HG03103 (cell line): ENCODE data around the gene TRIM51G.
"Not testable (repeated sequence)": the region's sequence is repeated elsewhere in the genome, so short reads cannot be mapped to it uniquely, and the experiment has no call there.

Source experiments
- ATAC-seq: cut with Tn5 transposase; IDR thresholded peaks from one replicate; pipeline ENCODE4 v1.9.1; 2021; ENCODE audit warnings: low read depth; ENCODE audit not compliant: unreplicated experiment

TRIM51G gene

GRCh38 chr11:48983785-48984184 lies at the start of gene TRIM51G:
TSS of gene TRIM51G (minus strand) at chr11:48983885. CDS start at chr11:48981695, 2,190 bp downstream.
- not testable (repeated sequence) for ATAC-seq

GRCh38 chr11:49028523-49028922 lies 44.8 kb upstream of the TRIM51G start, which contains the start of gene TRIM49B:
TSS of gene TRIM49B (plus strand) at chr11:49028823. CDS start at chr11:49031600, 2,777 bp downstream.
- not testable (repeated sequence) for ATAC-seq

- not testable (repeated sequence) for ATAC-seq
Measured at GRCh38 chr11:48968592-48968991, 15.1 kb downstream of the TRIM51G start.

- not testable (repeated sequence) for ATAC-seq
Measured at GRCh38 chr11:48955315-48956049, 28.2 kb downstream of the TRIM51G start.

GRCh38 chr11:48945796-48946195 lies 37.9 kb downstream of the TRIM51G start:
- ATAC-seq, result not testable (repeated sequence)
